Measurements from ENCODE around the gene RING1. TPM values are rescaled to one million over a fixed set of nuclear protein-coding genes. Genes with fewer than 3 reads are reported as not detected.

RING1 gene
- total RNA-seq, 4 donors from 2014 or later, result 20.3 to 40.2 (median 24.7) TPM

DNA sequence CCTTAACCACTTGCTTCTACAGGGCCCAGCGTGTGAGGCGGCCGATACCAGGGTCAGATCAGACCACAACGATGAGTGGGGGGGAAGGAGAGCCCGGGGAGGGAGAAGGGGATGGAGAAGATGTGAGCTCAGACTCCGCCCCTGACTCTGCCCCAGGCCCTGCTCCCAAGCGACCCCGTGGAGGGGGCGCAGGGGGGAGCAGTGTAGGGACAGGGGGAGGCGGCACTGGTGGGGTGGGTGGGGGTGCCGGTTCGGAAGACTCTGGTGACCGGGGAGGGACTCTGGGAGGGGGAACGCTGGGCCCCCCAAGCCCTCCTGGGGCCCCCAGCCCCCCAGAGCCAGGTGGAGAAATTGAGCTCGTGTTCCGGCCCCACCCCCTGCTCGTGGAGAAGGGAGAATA, 2.8 kb downstream of the RING1 start:
- H3K4me3 ChIP-seq (replicated peaks in 1 of 3), result no peak overlapping the region
- no peak overlapping the region for H3K27ac ChIP-seq
- H3K36me3 ChIP-seq, result peaks cover 0 to 8% of the 10 kb centered on the region in 2 donors
- TF ChIP-seq, protein P1, sequence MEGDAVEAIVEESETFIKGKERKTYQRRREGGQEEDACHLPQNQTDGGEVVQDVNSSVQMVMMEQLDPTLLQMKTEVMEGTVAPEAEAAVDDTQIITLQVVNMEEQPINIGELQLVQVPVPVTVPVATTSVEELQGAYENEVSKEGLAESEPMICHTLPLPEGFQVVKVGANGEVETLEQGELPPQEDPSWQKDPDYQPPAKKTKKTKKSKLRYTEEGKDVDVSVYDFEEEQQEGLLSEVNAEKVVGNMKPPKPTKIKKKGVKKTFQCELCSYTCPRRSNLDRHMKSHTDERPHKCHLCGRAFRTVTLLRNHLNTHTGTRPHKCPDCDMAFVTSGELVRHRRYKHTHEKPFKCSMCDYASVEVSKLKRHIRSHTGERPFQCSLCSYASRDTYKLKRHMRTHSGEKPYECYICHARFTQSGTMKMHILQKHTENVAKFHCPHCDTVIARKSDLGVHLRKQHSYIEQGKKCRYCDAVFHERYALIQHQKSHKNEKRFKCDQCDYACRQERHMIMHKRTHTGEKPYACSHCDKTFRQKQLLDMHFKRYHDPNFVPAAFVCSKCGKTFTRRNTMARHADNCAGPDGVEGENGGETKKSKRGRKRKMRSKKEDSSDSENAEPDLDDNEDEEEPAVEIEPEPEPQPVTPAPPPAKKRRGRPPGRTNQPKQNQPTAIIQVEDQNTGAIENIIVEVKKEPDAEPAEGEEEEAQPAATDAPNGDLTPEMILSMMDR (IDR thresholded peaks at IDR 0.05), result no peak
- no peak for TF ChIP-seq POLR2A (IDR thresholded peaks at IDR 0.05)
- WGBS, 2 donors, result 76 to 80% methylated on average over 17 of the region's 17 CpGs
- intact Hi-C loops (cut with DNase I), result no loop called here
- H3K9me3 ChIP-seq, result no peaks in the 10 kb centered on the region
- H3K4me1 ChIP-seq, result peaks cover 25 to 28% of the 10 kb centered on the region in 2 donors
- no peaks in the 10 kb centered on the region for H3K27me3 ChIP-seq
- no peak for DNase-seq

DNA sequence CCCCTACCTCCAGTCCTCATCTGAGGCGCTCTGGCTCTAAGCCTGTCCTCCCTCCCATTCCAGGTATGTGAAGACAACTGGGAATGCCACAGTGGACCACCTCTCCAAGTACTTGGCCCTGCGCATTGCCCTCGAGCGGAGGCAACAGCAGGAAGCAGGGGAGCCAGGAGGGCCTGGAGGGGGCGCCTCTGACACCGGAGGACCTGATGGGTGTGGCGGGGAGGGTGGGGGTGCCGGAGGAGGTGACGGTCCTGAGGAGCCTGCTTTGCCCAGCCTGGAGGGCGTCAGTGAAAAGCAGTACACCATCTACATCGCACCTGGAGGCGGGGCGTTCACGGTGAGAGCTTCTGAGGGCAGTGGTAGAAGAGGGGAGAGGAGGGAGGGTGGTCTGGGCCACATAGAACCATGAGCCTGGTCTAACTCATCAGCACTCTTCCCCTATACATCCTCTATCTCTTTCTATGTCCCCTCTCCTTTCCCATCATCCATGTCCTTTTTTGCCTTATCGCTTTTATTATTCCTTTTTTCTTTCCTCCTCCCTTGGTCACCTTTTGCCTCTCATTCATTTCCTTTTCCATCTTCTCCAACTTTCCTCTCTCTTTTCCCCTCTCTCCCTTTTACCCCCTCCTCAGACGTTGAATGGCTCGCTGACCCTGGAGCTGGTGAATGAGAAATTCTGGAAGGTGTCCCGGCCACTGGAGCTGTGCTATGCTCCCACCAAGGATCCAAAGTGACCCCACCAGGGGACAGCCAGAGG, 3.5 kb downstream of the RING1 start:
- no peak overlapping the region for H3K4me3 ChIP-seq (replicated peaks in 1 of 3)
- H3K9me3 ChIP-seq, result no peaks in the 10 kb centered on the region
- TF ChIP-seq, protein P1 (IDR thresholded peaks at IDR 0.05), result no peak
- TF ChIP-seq POLR2A (IDR thresholded peaks at IDR 0.05), result no peak
- H3K4me1 ChIP-seq, result peaks cover 25 to 28% of the 10 kb centered on the region in 2 donors
- H3K27ac ChIP-seq, result no peak overlapping the region
- intact Hi-C loops (cut with DNase I), result no loop called here
- no peaks in the 10 kb centered on the region for H3K27me3 ChIP-seq
- WGBS, 2 donors, result 83 to 87% methylated on average over 18 of the region's 18 CpGs
- DNase-seq, result no peak
- peaks cover 0 to 8% of the 10 kb centered on the region in 2 donors for H3K36me3 ChIP-seq

DNA sequence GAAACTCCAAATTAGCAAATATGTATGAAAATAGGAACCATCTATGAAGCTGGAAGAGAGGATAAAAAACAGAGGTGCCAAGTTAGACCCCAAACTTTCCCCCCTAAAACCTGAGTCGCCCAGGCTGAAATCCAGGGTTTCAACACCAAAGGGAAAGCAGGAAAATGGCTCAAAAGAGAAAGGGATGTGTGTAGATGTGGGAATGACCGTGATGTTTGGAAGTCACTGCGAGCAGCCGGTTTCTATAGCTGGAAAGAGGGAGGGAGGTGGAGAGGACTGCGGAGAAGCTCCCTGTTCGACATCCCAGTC, 4.5 kb downstream of the RING1 start:
- intact Hi-C loops (cut with DNase I), result no loop called here
- WGBS, 2 donors, result 6% methylated on average over 6 of the region's 6 CpGs

DNA sequence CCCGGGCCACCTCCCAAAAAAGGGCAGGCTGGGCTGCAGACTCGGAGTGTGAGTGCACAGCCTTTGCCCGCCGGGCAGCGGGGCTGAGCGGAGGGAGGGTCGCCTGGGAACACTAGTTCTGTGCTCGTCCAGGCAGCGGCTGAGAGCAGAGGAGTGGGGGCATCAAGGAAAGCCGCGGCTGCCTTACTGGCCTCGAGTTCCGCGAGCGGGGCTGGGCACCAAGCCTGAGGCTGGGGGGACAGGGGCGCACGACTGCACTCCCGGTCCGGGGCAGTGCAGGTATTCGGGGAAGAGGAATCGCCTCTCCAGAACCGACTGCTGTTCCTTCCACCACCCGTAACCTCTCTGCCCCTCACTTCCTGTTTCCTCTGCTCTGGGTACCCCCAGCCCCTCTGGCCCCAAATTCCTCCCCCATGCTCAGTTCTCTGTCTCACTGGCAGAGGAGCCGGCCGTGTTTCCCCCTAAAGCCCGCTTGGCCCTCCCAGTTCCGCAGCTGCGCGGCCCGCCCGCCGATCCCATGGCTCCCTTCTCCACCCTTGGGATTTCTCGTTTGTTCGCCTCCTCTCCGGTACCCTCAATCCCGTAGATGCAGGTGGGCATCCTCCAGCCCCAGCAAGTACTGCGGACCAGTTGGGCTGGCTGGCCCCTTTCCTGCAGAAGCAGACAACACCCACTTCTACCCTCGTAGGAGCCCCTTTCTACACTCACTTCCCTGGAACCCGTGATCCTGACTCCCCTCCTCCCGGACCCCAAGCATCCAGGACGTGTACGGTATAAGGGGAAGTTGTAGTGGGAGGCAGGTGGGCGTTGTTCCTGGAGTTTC, 5.1 kb downstream of the RING1 start:
- intact Hi-C loops (cut with DNase I), result no loop called here
- TF ChIP-seq, protein P1 (IDR thresholded peaks at IDR 0.05), result no peak
- no peak for TF ChIP-seq POLR2A (IDR thresholded peaks at IDR 0.05)
- Histone ChIP-seq H3K4me1 (peaks cover 19% of the 10 kb centered on the region in 2 donors), H3K9me3 (no peaks in the 10 kb centered on the region), H3K4me3 (replicated peaks in 1 of 3) (peak overlapping the region in 2 of 3 donors; percentile 4 to 31), H3K27ac (peak overlapping the region in 2 of 3 donors; percentile 2 to 36), H3K36me3 (peaks cover 0 to 8% of the 10 kb centered on the region in 2 donors), H3K27me3 (no peaks in the 10 kb centered on the region)
- peak in 1 of 2 donors; percentile 18 for DNase-seq
- 1% methylated on average over 39 to 43 of the region's 43 CpGs for WGBS, 2 donors

More for the DNA sequence above, 4.5 kb downstream of the RING1 start:
- Histone ChIP-seq H3K36me3 (peaks cover 0 to 8% of the 10 kb centered on the region in 2 donors), H3K27ac (peak overlapping the region in 2 of 3 donors; percentile 2 to 36), H3K4me3 (replicated peaks in 1 of 3) (peak overlapping the region in 1 of 3 donors; percentile 31), H3K27me3 (no peaks in the 10 kb centered on the region), H3K9me3 (no peaks in the 10 kb centered on the region), H3K4me1 (peaks cover 19% of the 10 kb centered on the region in 2 donors)
- TF ChIP-seq POLR2A (IDR thresholded peaks at IDR 0.05), result no peak
- TF ChIP-seq, protein P1 (IDR thresholded peaks at IDR 0.05), result no peak
- no peak for DNase-seq

DNA sequence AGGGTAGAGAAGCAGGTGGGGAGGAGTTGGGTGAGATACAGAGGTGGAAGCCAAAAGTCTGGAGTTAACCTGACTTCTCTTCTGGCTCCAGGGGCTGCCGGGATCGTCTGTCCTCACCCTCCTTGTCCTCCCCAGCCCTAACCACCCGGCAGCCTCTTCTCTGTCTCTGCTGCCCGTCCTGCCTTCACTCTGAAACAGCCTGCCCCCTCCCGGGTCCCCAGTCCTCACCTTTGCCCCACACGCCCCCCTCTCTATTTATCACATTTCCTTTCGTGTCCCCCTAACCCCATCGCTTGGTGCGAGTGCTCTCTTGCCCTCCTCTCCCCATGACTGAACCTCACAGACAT, 5.7 kb downstream of the RING1 start:
- Histone ChIP-seq H3K27me3 (no peaks in the 10 kb centered on the region), H3K9me3 (no peaks in the 10 kb centered on the region), H3K27ac (peak overlapping the region in 1 of 3 donors; percentile 36), H3K4me3 (replicated peaks in 1 of 3) (peak overlapping the region in 1 of 3 donors; percentile 31), H3K4me1 (peaks cover 17 to 19% of the 10 kb centered on the region in 2 donors), H3K36me3 (peaks cover 0 to 8% of the 10 kb centered on the region in 2 donors)
- no peak for TF ChIP-seq POLR2A (IDR thresholded peaks at IDR 0.05)
- TF ChIP-seq, protein P1 (IDR thresholded peaks at IDR 0.05), result no peak
- no peak for DNase-seq
- WGBS, 2 donors, result 15 to 16% methylated on average over 9 of the region's 9 CpGs
- intact Hi-C loops (cut with DNase I), result no loop called here

All from thyroid gland (tissue), 4 donors.